ENCODE measurements around the gene NOP53.
A peak's percentile ranks its signal among the peaks of the same experiment; 100 is the strongest.

NOP53 gene

GRCh38 chr19:47745010-47745901 is at the start of gene NOP53:
TSS of gene NOP53 (plus strand) at chr19:47745546. CDS start at chr19:47745560, 14 bp downstream.
- H3K27ac ChIP-seq (ENCODE audit: low read depth, low read length) = peak within 1 kb of the TSS; percentile 98
- no peaks in the 10 kb centered on the region for H3K9me3 ChIP-seq (ENCODE audit: low read length)
- peaks cover 29% of the 10 kb centered on the region for H3K4me1 ChIP-seq (ENCODE audit: insufficient read depth, low read length)
- no peak within 1 kb of the TSS for H3K9ac ChIP-seq (ENCODE audit: low read length)
- peak within 1 kb of the TSS; percentile 52 to 83 for H3K4me3 ChIP-seq (ENCODE audit: low read depth in 1 of 2, low read length in 2 of 2)
- H3K36me3 ChIP-seq (ENCODE audit: insufficient read depth, low read length) = peaks cover 27% of the 10 kb centered on the region
- H3K27me3 ChIP-seq (ENCODE audit: control insufficient read depth in 1 of 2, insufficient read depth in 2 of 2, low read length in 2 of 2) = no peaks in the 10 kb centered on the region

GRCh38 chr19:47696635-47697034 is 48.7 kb upstream of the NOP53 start:
- H3K27ac ChIP-seq (ENCODE audit: low read depth, low read length) = no peak overlapping the region
- no peak overlapping the region for H3K4me3 ChIP-seq (ENCODE audit: low read depth in 1 of 2, low read length in 2 of 2)
- H3K27me3 ChIP-seq (ENCODE audit: control insufficient read depth in 1 of 2, insufficient read depth in 2 of 2, low read length in 2 of 2) = no peaks in the 10 kb centered on the region
- H3K9ac ChIP-seq (ENCODE audit: low read length) = no peak overlapping the region
- H3K4me1 ChIP-seq (ENCODE audit: insufficient read depth, low read length) = peaks cover 4% of the 10 kb centered on the region
- H3K36me3 ChIP-seq (ENCODE audit: insufficient read depth, low read length) = peaks cover 38% of the 10 kb centered on the region
- no peaks in the 10 kb centered on the region for H3K9me3 ChIP-seq (ENCODE audit: low read length)

- H3K4me3 ChIP-seq (ENCODE audit: low read depth in 1 of 2, low read length in 2 of 2) = no peak overlapping the region
- H3K4me1 ChIP-seq (ENCODE audit: insufficient read depth, low read length) = peaks cover 4% of the 10 kb centered on the region
- no peaks in the 10 kb centered on the region for H3K9me3 ChIP-seq (ENCODE audit: low read length)
- peak overlapping the region; percentile 72 for H3K27ac ChIP-seq (ENCODE audit: low read depth, low read length)
- H3K27me3 ChIP-seq (ENCODE audit: control insufficient read depth in 1 of 2, insufficient read depth in 2 of 2, low read length in 2 of 2) = no peaks in the 10 kb centered on the region
- peaks cover 42% of the 10 kb centered on the region for H3K36me3 ChIP-seq (ENCODE audit: insufficient read depth, low read length)
- no peak overlapping the region for H3K9ac ChIP-seq (ENCODE audit: low read length)
Measured at GRCh38 chr19:47697863-47698609, 47.3 kb upstream of the NOP53 start.

- Histone ChIP-seq H3K36me3 (ENCODE audit: insufficient read depth, low read length) (peaks cover 40% of the 10 kb centered on the region), H3K4me1 (ENCODE audit: insufficient read depth, low read length) (peaks cover 4% of the 10 kb centered on the region), H3K4me3 (ENCODE audit: low read depth in 1 of 2, low read length in 2 of 2) (no peak overlapping the region), H3K27me3 (ENCODE audit: control insufficient read depth in 1 of 2, insufficient read depth in 2 of 2, low read length in 2 of 2) (no peaks in the 10 kb centered on the region), H3K9me3 (ENCODE audit: low read length) (no peaks in the 10 kb centered on the region), H3K27ac (ENCODE audit: low read depth, low read length) (no peak overlapping the region), H3K9ac (ENCODE audit: low read length) (no peak overlapping the region)
Measured at GRCh38 chr19:47698631-47699359, 46.6 kb upstream of the NOP53 start.

GRCh38 chr19:47699360-47699917 is 45.9 kb upstream of the NOP53 start:
- Histone ChIP-seq H3K4me1 (ENCODE audit: insufficient read depth, low read length) (peaks cover 4% of the 10 kb centered on the region), H3K9ac (ENCODE audit: low read length) (no peak overlapping the region), H3K27ac (ENCODE audit: low read depth, low read length) (no peak overlapping the region), H3K4me3 (ENCODE audit: low read depth in 1 of 2, low read length in 2 of 2) (no peak overlapping the region), H3K9me3 (ENCODE audit: low read length) (no peaks in the 10 kb centered on the region), H3K36me3 (ENCODE audit: insufficient read depth, low read length) (peaks cover 40% of the 10 kb centered on the region), H3K27me3 (ENCODE audit: control insufficient read depth in 1 of 2, insufficient read depth in 2 of 2, low read length in 2 of 2) (no peaks in the 10 kb centered on the region)

- Histone ChIP-seq H3K4me3 (ENCODE audit: low read depth in 1 of 2, low read length in 2 of 2) (no peak overlapping the region), H3K9ac (ENCODE audit: low read length) (no peak overlapping the region), H3K4me1 (ENCODE audit: insufficient read depth, low read length) (peaks cover 4% of the 10 kb centered on the region), H3K27ac (ENCODE audit: low read depth, low read length) (no peak overlapping the region), H3K9me3 (ENCODE audit: low read length) (no peaks in the 10 kb centered on the region), H3K27me3 (ENCODE audit: control insufficient read depth in 1 of 2, insufficient read depth in 2 of 2, low read length in 2 of 2) (no peaks in the 10 kb centered on the region), H3K36me3 (ENCODE audit: insufficient read depth, low read length) (peaks cover 32% of the 10 kb centered on the region)
Measured at GRCh38 chr19:47700934-47701716, 44.2 kb upstream of the NOP53 start.

- H3K27ac ChIP-seq (ENCODE audit: low read depth, low read length) = no peak overlapping the region
- H3K27me3 ChIP-seq (ENCODE audit: control insufficient read depth in 1 of 2, insufficient read depth in 2 of 2, low read length in 2 of 2) = no peaks in the 10 kb centered on the region
- peaks cover 4% of the 10 kb centered on the region for H3K4me1 ChIP-seq (ENCODE audit: insufficient read depth, low read length)
- H3K9me3 ChIP-seq (ENCODE audit: low read length) = no peaks in the 10 kb centered on the region
- H3K9ac ChIP-seq (ENCODE audit: low read length) = no peak overlapping the region
- no peak overlapping the region for H3K4me3 ChIP-seq (ENCODE audit: low read depth in 1 of 2, low read length in 2 of 2)
- peaks cover 26% of the 10 kb centered on the region for H3K36me3 ChIP-seq (ENCODE audit: insufficient read depth, low read length)
Measured at GRCh38 chr19:47701717-47702552, 43.4 kb upstream of the NOP53 start.

GRCh38 chr19:47702671-47703070 is 42.7 kb upstream of the NOP53 start:
- H3K27me3 ChIP-seq (ENCODE audit: control insufficient read depth in 1 of 2, insufficient read depth in 2 of 2, low read length in 2 of 2) = no peaks in the 10 kb centered on the region
- no peak overlapping the region for H3K9ac ChIP-seq (ENCODE audit: low read length)
- H3K36me3 ChIP-seq (ENCODE audit: insufficient read depth, low read length) = peaks cover 26% of the 10 kb centered on the region
- no peaks in the 10 kb centered on the region for H3K9me3 ChIP-seq (ENCODE audit: low read length)
- no peak overlapping the region for H3K4me3 ChIP-seq (ENCODE audit: low read depth in 1 of 2, low read length in 2 of 2)
- no peak overlapping the region for H3K27ac ChIP-seq (ENCODE audit: low read depth, low read length)
- H3K4me1 ChIP-seq (ENCODE audit: insufficient read depth, low read length) = peaks cover 3% of the 10 kb centered on the region

GRCh38 chr19:47703301-47703700 is 42.0 kb upstream of the NOP53 start:
- H3K9ac ChIP-seq (ENCODE audit: low read length) = no peak overlapping the region
- H3K27ac ChIP-seq (ENCODE audit: low read depth, low read length) = no peak overlapping the region
- H3K4me3 ChIP-seq (ENCODE audit: low read depth in 1 of 2, low read length in 2 of 2) = no peak overlapping the region
- H3K4me1 ChIP-seq (ENCODE audit: insufficient read depth, low read length) = no peaks in the 10 kb centered on the region
- H3K36me3 ChIP-seq (ENCODE audit: insufficient read depth, low read length) = peaks cover 26% of the 10 kb centered on the region
- no peaks in the 10 kb centered on the region for H3K27me3 ChIP-seq (ENCODE audit: control insufficient read depth in 1 of 2, insufficient read depth in 2 of 2, low read length in 2 of 2)
- H3K9me3 ChIP-seq (ENCODE audit: low read length) = no peaks in the 10 kb centered on the region

- H3K9me3 ChIP-seq (ENCODE audit: low read length) = no peaks in the 10 kb centered on the region
- no peak overlapping the region for H3K27ac ChIP-seq (ENCODE audit: low read depth, low read length)
- no peaks in the 10 kb centered on the region for H3K4me1 ChIP-seq (ENCODE audit: insufficient read depth, low read length)
- H3K9ac ChIP-seq (ENCODE audit: low read length) = no peak overlapping the region
- H3K27me3 ChIP-seq (ENCODE audit: control insufficient read depth in 1 of 2, insufficient read depth in 2 of 2, low read length in 2 of 2) = no peaks in the 10 kb centered on the region
- no peak overlapping the region for H3K4me3 ChIP-seq (ENCODE audit: low read depth in 1 of 2, low read length in 2 of 2)
- peaks cover 21% of the 10 kb centered on the region for H3K36me3 ChIP-seq (ENCODE audit: insufficient read depth, low read length)
Measured at GRCh38 chr19:47704024-47704423, 41.3 kb upstream of the NOP53 start.

Measured in muscle layer of colon (tissue), 2 donors.